T-helper 2 cell treated with Interferon-gamma antibody and Interleukin-4, amounts not matched to agents 5 μg/mL and 100 μg/mL, for 36 hours (primary cell): ENCODE measurements around the gene ENOX1.

Experiments
- DNase-seq: peaks from one replicate; pipeline ENCODE4 v3.0.0; 2021; ENCODE audit warnings: low spot score
- H3K27ac Mint-ChIP-seq: one replicate; pipeline ENCODE4 v1.8.0; 2021; ENCODE audit warnings: mild to moderate bottlenecking, mixed read lengths
- H3K27me3 Mint-ChIP-seq: one replicate; pipeline ENCODE4 v1.8.0; 2021; ENCODE audit warnings: low read depth, mixed read lengths
- H3K36me3 Mint-ChIP-seq: one replicate; pipeline ENCODE4 v1.8.0; 2021; ENCODE audit warnings: low read depth, mixed read lengths
- H3K4me1 Mint-ChIP-seq: one replicate; pipeline ENCODE4 v1.8.0; 2021; ENCODE audit warnings: low read depth, mixed read lengths
- H3K4me3 Mint-ChIP-seq: one replicate; pipeline ENCODE4 v1.8.0; 2022; ENCODE audit warnings: mild to moderate bottlenecking, moderate library complexity, mixed read lengths
- H3K9me3 Mint-ChIP-seq: one replicate; pipeline ENCODE4 v1.8.0; 2021; ENCODE audit warnings: mixed read lengths

The ENOX1 gene

GRCh38 chr13:43214124-43214523, 572.6 kb downstream of the ENOX1 start:
- no peak for DNase-seq

DNA sequence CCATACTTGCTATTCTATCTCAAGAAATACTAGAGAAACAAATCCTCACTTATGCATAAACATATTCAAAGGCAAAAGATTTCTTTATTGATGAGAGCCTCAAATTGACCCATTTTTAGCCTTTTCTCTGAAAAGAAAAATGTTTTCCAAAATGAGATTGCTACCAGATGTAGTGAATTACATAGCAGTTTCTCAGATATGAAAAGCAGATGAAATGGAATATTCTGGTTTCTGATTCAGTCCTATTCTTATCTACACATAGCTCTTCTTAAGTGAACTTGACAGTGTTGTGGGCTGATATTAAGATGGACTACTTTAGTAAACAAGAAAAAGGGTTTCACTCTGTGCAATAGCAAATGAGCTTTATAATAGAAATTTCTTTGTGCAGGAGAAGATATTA, 579.9 kb downstream of the ENOX1 start:
- Mint-ChIP-seq H3K4me1 (no peaks in the 10 kb centered on the region), H3K4me3 (no peak overlapping the region), H3K27me3 (peaks cover 12% of the 10 kb centered on the region), H3K27ac (no peak overlapping the region), H3K36me3 (no peaks in the 10 kb centered on the region), H3K9me3 (no peaks in the 10 kb centered on the region)
- no peak for DNase-seq

More at GRCh38 chr13:43214124-43214523, 572.6 kb downstream of the ENOX1 start:
- H3K27me3 Mint-ChIP-seq = peaks cover 7% of the 10 kb centered on the region
- H3K9me3 Mint-ChIP-seq = no peaks in the 10 kb centered on the region
- no peak overlapping the region for H3K4me3 Mint-ChIP-seq
- H3K36me3 Mint-ChIP-seq = no peaks in the 10 kb centered on the region
- no peaks in the 10 kb centered on the region for H3K4me1 Mint-ChIP-seq
- H3K27ac Mint-ChIP-seq = no peak overlapping the region

DNA sequence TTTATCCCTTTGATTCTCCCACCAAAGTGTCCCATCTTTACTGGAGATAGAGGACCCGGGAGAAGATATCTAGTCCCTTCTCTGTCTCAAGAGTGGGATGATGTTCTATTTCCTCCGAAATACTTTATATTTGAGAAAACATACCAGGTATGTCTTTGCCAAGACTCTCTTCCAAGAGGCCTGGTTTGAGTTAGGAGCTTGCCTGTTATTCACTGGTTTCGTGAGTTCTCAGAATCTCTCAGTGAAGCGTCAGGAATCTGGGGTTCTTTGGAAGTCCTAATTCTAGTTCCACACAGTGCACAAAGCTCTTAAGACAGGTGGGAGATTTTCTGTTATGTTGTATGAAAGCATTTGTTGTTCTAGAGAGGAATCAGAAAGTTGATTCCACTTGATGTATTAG, 581.4 kb downstream of the ENOX1 start:
- Mint-ChIP-seq H3K9me3 (no peaks in the 10 kb centered on the region), H3K4me3 (no peak overlapping the region), H3K36me3 (no peaks in the 10 kb centered on the region)

DNA sequence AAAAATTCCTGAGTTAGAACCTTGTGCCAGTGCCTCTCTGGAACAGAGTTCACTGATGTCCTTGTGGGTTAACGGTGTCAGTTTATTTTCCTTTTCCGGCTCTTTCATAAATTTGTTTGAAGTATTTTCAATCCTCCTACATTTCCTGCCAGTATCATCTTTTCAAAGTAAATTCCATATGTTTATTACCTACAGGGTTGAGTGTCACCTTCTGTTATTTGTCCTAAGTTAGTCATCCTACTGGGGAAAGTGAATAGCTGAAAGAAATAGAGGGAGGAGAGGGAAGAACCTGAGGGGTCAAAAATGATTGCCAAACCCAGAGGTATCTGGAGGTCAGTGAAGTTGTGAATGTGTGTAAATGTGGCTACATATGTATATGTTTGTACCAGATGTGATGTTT, 582.2 kb downstream of the ENOX1 start:
- H3K27ac Mint-ChIP-seq = no peak overlapping the region
- no peaks in the 10 kb centered on the region for H3K9me3 Mint-ChIP-seq
- no peak for DNase-seq
- H3K4me1 Mint-ChIP-seq = no peaks in the 10 kb centered on the region
- H3K36me3 Mint-ChIP-seq = no peaks in the 10 kb centered on the region
- H3K4me3 Mint-ChIP-seq = no peak overlapping the region
- peaks cover 7% of the 10 kb centered on the region for H3K27me3 Mint-ChIP-seq

More for the DNA sequence above, 581.4 kb downstream of the ENOX1 start:
- H3K27me3 Mint-ChIP-seq = peaks cover 8% of the 10 kb centered on the region
- DNase-seq = no peak
- H3K27ac Mint-ChIP-seq = no peak overlapping the region
- no peaks in the 10 kb centered on the region for H3K4me1 Mint-ChIP-seq

DNA sequence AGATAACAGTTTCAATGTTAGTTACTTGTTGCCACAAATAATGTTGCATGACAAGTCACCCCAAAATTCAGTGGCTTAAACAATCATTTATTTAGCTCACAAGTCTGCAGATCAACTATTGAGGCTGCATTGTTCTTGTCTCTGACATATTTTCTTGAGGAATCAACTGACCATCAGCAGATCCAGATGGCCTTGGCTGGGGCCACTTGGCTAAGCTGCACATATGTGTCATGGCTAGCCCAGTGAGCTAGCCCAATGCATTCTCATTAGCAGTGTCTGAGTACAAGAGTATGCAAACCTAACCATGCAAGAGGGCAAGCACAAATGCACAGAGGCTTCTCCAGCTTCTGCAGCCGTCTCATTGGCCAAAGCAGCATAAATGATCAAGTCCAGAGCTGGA, 583.0 kb downstream of the ENOX1 start:
- H3K4me1 Mint-ChIP-seq = no peaks in the 10 kb centered on the region
- H3K27me3 Mint-ChIP-seq = peaks cover 7% of the 10 kb centered on the region
- no peaks in the 10 kb centered on the region for H3K36me3 Mint-ChIP-seq
- H3K27ac Mint-ChIP-seq = no peak overlapping the region
- no peak for DNase-seq
- no peak overlapping the region for H3K4me3 Mint-ChIP-seq
- H3K9me3 Mint-ChIP-seq = no peaks in the 10 kb centered on the region

- Mint-ChIP-seq H3K4me3 (no peak overlapping the region), H3K27ac (no peak overlapping the region), H3K9me3 (no peaks in the 10 kb centered on the region), H3K36me3 (no peaks in the 10 kb centered on the region), H3K4me1 (no peaks in the 10 kb centered on the region), H3K27me3 (peaks cover 5% of the 10 kb centered on the region)
- no peak for DNase-seq
Observed at GRCh38 chr13:43200736-43201135, 586.0 kb downstream of the ENOX1 start.

- Mint-ChIP-seq H3K27me3 (peaks cover 2% of the 10 kb centered on the region), H3K9me3 (no peaks in the 10 kb centered on the region), H3K36me3 (no peaks in the 10 kb centered on the region), H3K4me3 (no peak overlapping the region), H3K4me1 (no peaks in the 10 kb centered on the region), H3K27ac (no peak overlapping the region)
- no peak for DNase-seq
Observed at GRCh38 chr13:43200307-43200706, 586.5 kb downstream of the ENOX1 start.

- H3K36me3 Mint-ChIP-seq = no peaks in the 10 kb centered on the region
- DNase-seq = no peak
- H3K27me3 Mint-ChIP-seq = no peaks in the 10 kb centered on the region
- H3K27ac Mint-ChIP-seq = no peak overlapping the region
- no peaks in the 10 kb centered on the region for H3K4me1 Mint-ChIP-seq
- H3K9me3 Mint-ChIP-seq = no peaks in the 10 kb centered on the region
- no peak overlapping the region for H3K4me3 Mint-ChIP-seq
Observed at GRCh38 chr13:43196750-43197370, 589.9 kb downstream of the ENOX1 start.

GRCh38 chr13:43196086-43196621, 590.6 kb downstream of the ENOX1 start:
- no peaks in the 10 kb centered on the region for H3K36me3 Mint-ChIP-seq
- no peaks in the 10 kb centered on the region for H3K27me3 Mint-ChIP-seq
- H3K4me3 Mint-ChIP-seq = no peak overlapping the region
- H3K27ac Mint-ChIP-seq = no peak overlapping the region
- no peaks in the 10 kb centered on the region for H3K4me1 Mint-ChIP-seq
- no peaks in the 10 kb centered on the region for H3K9me3 Mint-ChIP-seq
- DNase-seq = no peak

GRCh38 chr13:43195551-43195950, 591.2 kb downstream of the ENOX1 start:
- H3K4me3 Mint-ChIP-seq = no peak overlapping the region
- no peak for DNase-seq
- H3K9me3 Mint-ChIP-seq = no peaks in the 10 kb centered on the region
- H3K36me3 Mint-ChIP-seq = no peaks in the 10 kb centered on the region
- H3K27ac Mint-ChIP-seq = no peak overlapping the region
- no peaks in the 10 kb centered on the region for H3K27me3 Mint-ChIP-seq
- no peaks in the 10 kb centered on the region for H3K4me1 Mint-ChIP-seq

- H3K27ac Mint-ChIP-seq = no peak overlapping the region
- H3K27me3 Mint-ChIP-seq = no peaks in the 10 kb centered on the region
- H3K9me3 Mint-ChIP-seq = no peaks in the 10 kb centered on the region
- DNase-seq = no peak
- H3K36me3 Mint-ChIP-seq = no peaks in the 10 kb centered on the region
- no peak overlapping the region for H3K4me3 Mint-ChIP-seq
- H3K4me1 Mint-ChIP-seq = no peaks in the 10 kb centered on the region
Observed at GRCh38 chr13:43195112-43195511, 591.7 kb downstream of the ENOX1 start.

- Mint-ChIP-seq H3K4me3 (no peak overlapping the region), H3K27ac (no peak overlapping the region), H3K36me3 (no peaks in the 10 kb centered on the region), H3K9me3 (no peaks in the 10 kb centered on the region), H3K4me1 (no peaks in the 10 kb centered on the region), H3K27me3 (peaks cover 5% of the 10 kb centered on the region)
- no peak for DNase-seq
Observed at GRCh38 chr13:43193789-43194420, 592.9 kb downstream of the ENOX1 start.

GRCh38 chr13:43191546-43191945, 595.2 kb downstream of the ENOX1 start:
- Mint-ChIP-seq H3K4me3 (no peak overlapping the region), H3K27me3 (peaks cover 6% of the 10 kb centered on the region), H3K4me1 (no peaks in the 10 kb centered on the region), H3K27ac (no peak overlapping the region), H3K9me3 (no peaks in the 10 kb centered on the region), H3K36me3 (no peaks in the 10 kb centered on the region)
- DNase-seq = no peak

- no peak overlapping the region for H3K27ac Mint-ChIP-seq
- no peaks in the 10 kb centered on the region for H3K4me1 Mint-ChIP-seq
- no peak overlapping the region for H3K4me3 Mint-ChIP-seq
- no peaks in the 10 kb centered on the region for H3K36me3 Mint-ChIP-seq
- no peak for DNase-seq
- peaks cover 6% of the 10 kb centered on the region for H3K27me3 Mint-ChIP-seq
- no peaks in the 10 kb centered on the region for H3K9me3 Mint-ChIP-seq
Observed at GRCh38 chr13:43185226-43185625, 601.5 kb downstream of the ENOX1 start.

GRCh38 chr13:43180837-43181236, 605.9 kb downstream of the ENOX1 start:
- no peak overlapping the region for H3K4me3 Mint-ChIP-seq
- H3K4me1 Mint-ChIP-seq = no peaks in the 10 kb centered on the region
- H3K27me3 Mint-ChIP-seq = peaks cover 13% of the 10 kb centered on the region
- no peaks in the 10 kb centered on the region for H3K9me3 Mint-ChIP-seq
- no peaks in the 10 kb centered on the region for H3K36me3 Mint-ChIP-seq
- H3K27ac Mint-ChIP-seq = no peak overlapping the region
- no peak for DNase-seq
